ENCODE measurements around the gene CELSR1. TPM values are rescaled to one million over a fixed set of nuclear protein-coding genes. Genes with fewer than 3 reads are reported as not detected.

CELSR1 gene
- total and polyA plus RNA-seq, 10 donors = 4.3 to 13.1 (median 8.4) TPM

DNA sequence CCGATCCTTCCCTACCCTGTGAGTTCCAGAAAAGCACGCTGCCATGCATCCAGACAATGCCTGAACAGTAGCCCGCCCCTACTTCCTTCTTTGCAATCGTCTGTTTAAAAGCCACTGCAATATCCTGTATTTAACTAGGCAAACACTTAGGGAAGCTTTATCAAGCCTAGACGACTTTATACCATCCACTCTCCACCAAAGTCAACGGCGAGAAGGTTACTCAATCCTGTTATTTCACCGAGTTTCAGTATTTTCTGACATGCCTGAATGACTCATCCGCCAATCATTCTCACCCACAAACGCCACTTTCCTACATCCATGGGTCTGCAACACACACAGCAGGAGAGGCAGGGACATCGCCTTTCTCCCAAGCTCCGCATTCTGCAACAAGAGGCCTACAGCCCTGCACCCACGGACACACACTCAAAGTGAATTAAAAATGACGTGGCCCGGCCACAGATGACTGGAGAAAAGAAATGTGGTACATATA is 9.3 kb downstream of the CELSR1 start:
- intact Hi-C loops (cut with DNase I; ENCODE audit: low total_unique reads) = no loop called here
- Histone ChIP-seq H3K36me3 (no peaks in the 10 kb centered on the region), H3K27me3 (replicated peaks in 1 of 7) (peaks cover 0 to 37% (median 0%) of the 10 kb centered on the region in 7 donors), H3K4me3 (no peak overlapping the region), H3K9me3 (no peaks in the 10 kb centered on the region), H3K4me1 (no peaks in the 10 kb centered on the region), H3K27ac (no peak overlapping the region)
- no peak for DNase-seq
- TF ChIP-seq POLR2AphosphoS5 (IDR thresholded peaks at IDR 0.05) = no peak
- TF ChIP-seq, protein P1, sequence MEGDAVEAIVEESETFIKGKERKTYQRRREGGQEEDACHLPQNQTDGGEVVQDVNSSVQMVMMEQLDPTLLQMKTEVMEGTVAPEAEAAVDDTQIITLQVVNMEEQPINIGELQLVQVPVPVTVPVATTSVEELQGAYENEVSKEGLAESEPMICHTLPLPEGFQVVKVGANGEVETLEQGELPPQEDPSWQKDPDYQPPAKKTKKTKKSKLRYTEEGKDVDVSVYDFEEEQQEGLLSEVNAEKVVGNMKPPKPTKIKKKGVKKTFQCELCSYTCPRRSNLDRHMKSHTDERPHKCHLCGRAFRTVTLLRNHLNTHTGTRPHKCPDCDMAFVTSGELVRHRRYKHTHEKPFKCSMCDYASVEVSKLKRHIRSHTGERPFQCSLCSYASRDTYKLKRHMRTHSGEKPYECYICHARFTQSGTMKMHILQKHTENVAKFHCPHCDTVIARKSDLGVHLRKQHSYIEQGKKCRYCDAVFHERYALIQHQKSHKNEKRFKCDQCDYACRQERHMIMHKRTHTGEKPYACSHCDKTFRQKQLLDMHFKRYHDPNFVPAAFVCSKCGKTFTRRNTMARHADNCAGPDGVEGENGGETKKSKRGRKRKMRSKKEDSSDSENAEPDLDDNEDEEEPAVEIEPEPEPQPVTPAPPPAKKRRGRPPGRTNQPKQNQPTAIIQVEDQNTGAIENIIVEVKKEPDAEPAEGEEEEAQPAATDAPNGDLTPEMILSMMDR (IDR thresholded peaks at IDR 0.05 in 8 of 11, conservative IDR thresholded peaks at IDR 0.05 in 3 of 11) = no peak
- TF ChIP-seq POLR2A (IDR thresholded peaks at IDR 0.05) = no peak
- WGBS, 5 donors = 37 to 51% (median 46%) methylated on average over 15 of the region's 15 CpGs

DNA sequence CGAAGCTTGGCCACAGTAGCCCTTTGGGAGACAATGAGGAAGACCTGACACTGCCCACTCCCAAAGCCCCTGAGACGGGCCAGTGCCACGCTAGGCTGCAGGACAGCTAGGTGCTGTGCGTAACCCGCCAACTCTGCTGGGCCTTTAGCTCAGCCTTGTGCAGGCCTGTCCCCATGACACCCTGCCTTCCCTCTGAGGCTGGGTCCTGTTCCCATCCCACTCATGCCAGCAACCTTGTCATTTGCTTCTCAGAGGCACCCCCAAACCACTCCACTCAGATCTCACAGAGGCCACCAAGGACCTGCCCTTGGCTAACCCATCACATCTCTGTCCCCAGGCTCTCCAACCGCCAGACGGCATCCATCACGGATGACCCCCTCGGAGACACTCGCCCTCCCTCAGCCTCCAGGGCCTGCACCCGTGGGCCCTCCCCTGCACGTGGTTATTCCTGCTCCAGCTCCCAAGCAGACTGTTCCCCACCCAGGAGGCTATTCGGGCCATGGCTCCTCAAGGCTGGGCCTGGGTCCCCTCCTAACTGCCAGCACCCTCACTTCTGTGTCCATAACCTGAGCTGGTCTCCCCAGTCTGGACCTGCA is 11.1 kb downstream of the CELSR1 start:
- TF ChIP-seq POLR2A (IDR thresholded peaks at IDR 0.05) (no peak), POLR2AphosphoS5 (IDR thresholded peaks at IDR 0.05) (no peak)
- TF ChIP-seq, protein P1 (IDR thresholded peaks at IDR 0.05 in 8 of 11, conservative IDR thresholded peaks at IDR 0.05 in 3 of 11) = no peak
- H3K9me3 ChIP-seq = no peaks in the 10 kb centered on the region
- no peaks in the 10 kb centered on the region for H3K36me3 ChIP-seq
- DNase-seq = no peak
- H3K4me1 ChIP-seq = no peaks in the 10 kb centered on the region
- intact Hi-C loops (cut with DNase I; ENCODE audit: low total_unique reads) = no loop called here
- H3K27ac ChIP-seq = no peak overlapping the region
- peaks cover 0 to 37% (median 0%) of the 10 kb centered on the region in 7 donors for H3K27me3 ChIP-seq (replicated peaks in 1 of 7)
- WGBS, 5 donors = 83 to 90% (median 85%) methylated on average over 13 of the region's 13 CpGs
- H3K4me3 ChIP-seq = no peak overlapping the region

DNA sequence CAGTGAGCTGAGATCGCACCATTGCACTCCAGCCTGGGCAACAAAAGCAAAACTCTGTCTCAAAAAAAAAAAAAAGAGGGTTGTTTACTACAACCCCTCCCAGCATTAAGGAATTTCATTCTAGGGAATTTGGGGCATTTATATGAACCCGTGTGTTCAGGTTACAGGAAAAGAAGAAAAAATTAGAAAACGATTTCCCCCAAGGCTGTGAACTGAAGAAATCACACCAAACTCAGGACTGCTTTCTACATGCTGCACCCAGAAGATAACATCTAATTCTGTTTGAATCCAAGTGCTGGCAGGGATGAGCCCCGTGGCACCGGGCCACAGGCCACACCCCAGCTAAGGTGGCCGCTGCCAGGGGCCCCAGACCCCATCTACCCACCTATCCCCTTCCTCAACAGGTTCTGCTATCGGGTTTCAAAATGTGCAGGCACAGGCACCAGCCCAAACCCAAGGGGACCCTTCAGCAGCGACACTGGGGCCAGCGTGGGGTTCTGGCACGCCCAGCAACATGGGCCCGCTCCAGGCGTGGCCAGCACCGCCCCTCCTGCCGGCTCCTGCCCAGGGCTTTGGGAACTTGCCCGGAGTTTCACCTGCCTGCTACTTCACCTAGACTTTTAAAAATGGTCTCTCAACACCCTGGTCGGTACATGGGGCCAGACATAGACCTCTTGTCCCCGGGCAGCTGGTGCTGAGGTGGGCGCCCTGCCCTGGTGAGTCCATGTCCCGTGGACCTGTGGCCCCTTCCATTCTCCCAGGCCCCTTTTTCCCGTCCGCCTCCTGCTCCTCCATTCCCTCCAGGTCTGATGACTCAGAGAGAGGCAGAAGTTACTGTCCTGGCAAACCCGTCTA is 11.8 kb downstream of the CELSR1 start:
- no peak for DNase-seq
- no peak overlapping the region for H3K4me3 ChIP-seq
- 78 to 92% (median 87%) methylated on average over 18 to 22 of the region's 22 CpGs for WGBS, 5 donors

More for the DNA sequence above, 11.8 kb downstream of the CELSR1 start:
- no peaks in the 10 kb centered on the region for H3K9me3 ChIP-seq
- H3K36me3 ChIP-seq = no peaks in the 10 kb centered on the region
- peaks cover 0 to 37% (median 0%) of the 10 kb centered on the region in 7 donors for H3K27me3 ChIP-seq (replicated peaks in 1 of 7)
- no peak overlapping the region for H3K27ac ChIP-seq
- H3K4me1 ChIP-seq = no peaks in the 10 kb centered on the region
- intact Hi-C loops (cut with DNase I; ENCODE audit: low total_unique reads) = no loop called here
- no peak for TF ChIP-seq POLR2A (IDR thresholded peaks at IDR 0.05)
- TF ChIP-seq POLR2AphosphoS5 (IDR thresholded peaks at IDR 0.05) = no peak
- TF ChIP-seq, protein P1 (IDR thresholded peaks at IDR 0.05 in 8 of 11, conservative IDR thresholded peaks at IDR 0.05 in 3 of 11) = no peak

Data from spleen (tissue), 11 donors.